Activated T-cell treated with anti-CD3 and anti-CD28 coated beads, Interleukin-2, amount 50 U/mL, for 72 hours (primary cell): ENCODE results near the gene LRP8. TPM values are rescaled to one million over a fixed set of nuclear protein-coding genes. Genes with fewer than 3 reads are reported as not detected.
A peak's percentile ranks its signal among the peaks of the same experiment; 100 is the strongest.

Experiments used
- ATAC-seq, 2 donors: fragments of 150-1000 bp; cut with Tn5 transposase; replicated peaks in 1 of 2; 2 replicates each; pipeline ENCODE4 v1.10.0; 2021; ENCODE audit warnings: moderate library complexity in 2 of 2, mild to moderate bottlenecking in 1 of 2
- DNase-seq, 2 donors: peaks; one replicate each; pipeline ENCODE4 v3.0.0; 2021 to 2022; ENCODE audit warnings: mixed read lengths in 1 of 2
- H3K27ac Mint-ChIP-seq: one replicate; pipeline ENCODE4 v1.8.0; 2022; ENCODE audit warnings: mild to moderate bottlenecking, moderate library complexity, mixed read lengths
- H3K27me3 Mint-ChIP-seq: one replicate; pipeline ENCODE4 v1.8.0; 2022; ENCODE audit warnings: low read depth, mixed read lengths
- H3K36me3 Mint-ChIP-seq, 2 donors: one replicate each; pipeline ENCODE4 v1.8.0; 2022; ENCODE audit warnings: mixed read lengths in 2 of 2, mild to moderate bottlenecking in 1 of 2; ENCODE audit not compliant: insufficient read depth in 2 of 2
- H3K4me1 Mint-ChIP-seq: one replicate; pipeline ENCODE4 v1.8.0; 2022; ENCODE audit warnings: low read depth, mixed read lengths
- H3K4me3 Mint-ChIP-seq, 2 donors: one replicate each; pipeline ENCODE4 v1.8.0; 2022; ENCODE audit warnings: mild to moderate bottlenecking in 2 of 2, mixed read lengths in 2 of 2, moderate library complexity in 2 of 2
- H3K9me3 Mint-ChIP-seq, 2 donors: one replicate each; pipeline ENCODE4 v1.8.0; 2022; ENCODE audit warnings: mixed read lengths in 2 of 2
- total RNA-seq, 2 donors: library from RNA; stranded (reverse); gene quantifications; one replicate each; pipeline ENCODE4 v1.2.3, GENCODE V29; 2022

The LRP8 gene
- total RNA-seq = 10 to 100 TPM; 31.4 to 36.5 TPM

GRCh38 chr1:53328009-53328461 lies at the start of gene LRP8:
Gene LRP8 (minus strand): TSS chr1:53328070. CDS start chr1:53327912, 158 bp downstream.
- peak within 1 kb of the TSS; percentile 92 for H3K27ac Mint-ChIP-seq
- peak; percentile 86 to 88 for DNase-seq
- H3K4me3 Mint-ChIP-seq = peak within 1 kb of the TSS; percentile 94 to 99
- peaks cover 34% of the 10 kb centered on the region for H3K4me1 Mint-ChIP-seq
- H3K27me3 Mint-ChIP-seq = no peaks in the 10 kb centered on the region
- no peaks in the 10 kb centered on the region for H3K9me3 Mint-ChIP-seq
- peaks cover 3 to 5% of the 10 kb centered on the region in 2 donors for H3K36me3 Mint-ChIP-seq
- ATAC-seq = peak; percentile 57 to 60

- H3K27ac Mint-ChIP-seq = no peak overlapping the region
- ATAC-seq (no peak), DNase-seq (no peak)
- H3K27me3 Mint-ChIP-seq = peaks cover 10% of the 10 kb centered on the region
- H3K9me3 Mint-ChIP-seq = no peaks in the 10 kb centered on the region
- no peaks in the 10 kb centered on the region for H3K4me1 Mint-ChIP-seq
- H3K36me3 Mint-ChIP-seq = no peaks in the 10 kb centered on the region
- H3K4me3 Mint-ChIP-seq = no peak overlapping the region
Observed at GRCh38 chr1:53377438-53377841, 49.6 kb upstream of the LRP8 start.

- H3K36me3 Mint-ChIP-seq = no peaks in the 10 kb centered on the region
- ATAC-seq (no peak), DNase-seq (no peak)
- no peaks in the 10 kb centered on the region for H3K4me1 Mint-ChIP-seq
- no peaks in the 10 kb centered on the region for H3K9me3 Mint-ChIP-seq
- no peak overlapping the region for H3K27ac Mint-ChIP-seq
- peaks cover 10% of the 10 kb centered on the region for H3K27me3 Mint-ChIP-seq
- H3K4me3 Mint-ChIP-seq = no peak overlapping the region
Observed at GRCh38 chr1:53376742-53377437, 49.0 kb upstream of the LRP8 start.

GRCh38 chr1:53376041-53376461 lies 48.2 kb upstream of the LRP8 start:
- no peak for ATAC-seq
- Mint-ChIP-seq H3K36me3 (no peaks in the 10 kb centered on the region), H3K9me3 (no peaks in the 10 kb centered on the region), H3K27ac (no peak overlapping the region), H3K4me1 (no peaks in the 10 kb centered on the region), H3K4me3 (no peak overlapping the region), H3K27me3 (peaks cover 3% of the 10 kb centered on the region)
- no peak for DNase-seq

- no peak overlapping the region for H3K4me3 Mint-ChIP-seq
- H3K4me1 Mint-ChIP-seq = no peaks in the 10 kb centered on the region
- H3K36me3 Mint-ChIP-seq = no peaks in the 10 kb centered on the region
- no peaks in the 10 kb centered on the region for H3K27me3 Mint-ChIP-seq
- H3K27ac Mint-ChIP-seq = no peak overlapping the region
- ATAC-seq = no peak
- DNase-seq = no peak
- no peaks in the 10 kb centered on the region for H3K9me3 Mint-ChIP-seq
Observed at GRCh38 chr1:53375440-53375839, 47.6 kb upstream of the LRP8 start.

GRCh38 chr1:53373246-53373645 lies 45.4 kb upstream of the LRP8 start:
- DNase-seq = no peak
- peaks cover 9% of the 10 kb centered on the region for H3K4me1 Mint-ChIP-seq
- no peaks in the 10 kb centered on the region for H3K36me3 Mint-ChIP-seq
- H3K27me3 Mint-ChIP-seq = no peaks in the 10 kb centered on the region
- no peak overlapping the region for H3K4me3 Mint-ChIP-seq
- no peak overlapping the region for H3K27ac Mint-ChIP-seq
- no peaks in the 10 kb centered on the region for H3K9me3 Mint-ChIP-seq
- ATAC-seq = no peak

GRCh38 chr1:53372501-53372951 lies 44.7 kb upstream of the LRP8 start:
- no peaks in the 10 kb centered on the region for H3K27me3 Mint-ChIP-seq
- H3K4me3 Mint-ChIP-seq = no peak overlapping the region

GRCh38 chr1:53371851-53372250 lies 44.0 kb upstream of the LRP8 start:
- H3K27ac Mint-ChIP-seq = no peak overlapping the region
- no peak for ATAC-seq
- no peaks in the 10 kb centered on the region for H3K27me3 Mint-ChIP-seq

More at GRCh38 chr1:53372501-53372951, 44.7 kb upstream of the LRP8 start:
- ATAC-seq (no peak), DNase-seq (no peak)
- H3K9me3 Mint-ChIP-seq = no peaks in the 10 kb centered on the region
- H3K4me1 Mint-ChIP-seq = peaks cover 16% of the 10 kb centered on the region
- no peaks in the 10 kb centered on the region for H3K36me3 Mint-ChIP-seq
- no peak overlapping the region for H3K27ac Mint-ChIP-seq

GRCh38 chr1:53371121-53371666 lies 43.3 kb upstream of the LRP8 start:
- Mint-ChIP-seq H3K27ac (no peak overlapping the region), H3K4me3 (no peak overlapping the region), H3K4me1 (peaks cover 22% of the 10 kb centered on the region), H3K9me3 (no peaks in the 10 kb centered on the region), H3K27me3 (no peaks in the 10 kb centered on the region), H3K36me3 (no peaks in the 10 kb centered on the region)
- DNase-seq = no peak
- no peak for ATAC-seq

More at GRCh38 chr1:53371851-53372250, 44.0 kb upstream of the LRP8 start:
- Mint-ChIP-seq H3K4me1 (peaks cover 22% of the 10 kb centered on the region), H3K4me3 (no peak overlapping the region), H3K9me3 (no peaks in the 10 kb centered on the region), H3K36me3 (no peaks in the 10 kb centered on the region)
- DNase-seq = no peak

GRCh38 chr1:53370369-53370961 lies 42.6 kb upstream of the LRP8 start:
- DNase-seq (no peak), ATAC-seq (no peak)
- Mint-ChIP-seq H3K27ac (no peak overlapping the region), H3K27me3 (no peaks in the 10 kb centered on the region), H3K9me3 (no peaks in the 10 kb centered on the region), H3K4me3 (no peak overlapping the region), H3K4me1 (peaks cover 30% of the 10 kb centered on the region), H3K36me3 (no peaks in the 10 kb centered on the region)

- Mint-ChIP-seq H3K4me1 (peaks cover 30% of the 10 kb centered on the region), H3K27me3 (no peaks in the 10 kb centered on the region), H3K9me3 (no peaks in the 10 kb centered on the region), H3K36me3 (no peaks in the 10 kb centered on the region), H3K27ac (no peak overlapping the region), H3K4me3 (no peak overlapping the region)
- ATAC-seq (no peak), DNase-seq (no peak)
Observed at GRCh38 chr1:53369761-53370160, 41.9 kb upstream of the LRP8 start.

- no peak for DNase-seq
- no peaks in the 10 kb centered on the region for H3K27me3 Mint-ChIP-seq
Observed at GRCh38 chr1:53369034-53369750, 41.3 kb upstream of the LRP8 start.

More at GRCh38 chr1:53369034-53369750, 41.3 kb upstream of the LRP8 start:
- Mint-ChIP-seq H3K4me3 (no peak overlapping the region), H3K4me1 (peaks cover 30% of the 10 kb centered on the region), H3K9me3 (no peaks in the 10 kb centered on the region), H3K27ac (no peak overlapping the region), H3K36me3 (no peaks in the 10 kb centered on the region)
- no peak for ATAC-seq
